Nephron progenitor cell (in vitro differentiated cells): ENCODE data around the gene MAL.

Experiments used
- DNase-seq: peaks from one replicate; pipeline ENCODE4 v3.0.0; 2021
- H3K27ac Mint-ChIP-seq: 2 replicates; pipeline ENCODE4 v1.8.0; 2021; ENCODE audit warnings: mild to moderate bottlenecking, moderate library complexity, mixed read lengths
- H3K27me3 Mint-ChIP-seq: 2 replicates; pipeline ENCODE4 v1.8.0; 2021; ENCODE audit warnings: mild to moderate bottlenecking, low read depth, mixed read lengths; ENCODE audit not compliant: poor library complexity
- H3K36me3 Mint-ChIP-seq: 2 replicates; pipeline ENCODE4 v1.8.0; 2021; ENCODE audit warnings: low read depth, mixed read lengths
- H3K4me1 Mint-ChIP-seq: 2 replicates; pipeline ENCODE4 v1.8.0; 2021; ENCODE audit warnings: mixed read lengths
- H3K4me3 Mint-ChIP-seq: 2 replicates; pipeline ENCODE4 v1.8.0; 2021; ENCODE audit warnings: mild to moderate bottlenecking, moderate library complexity, mixed read lengths
- H3K9me3 Mint-ChIP-seq: 2 replicates; pipeline ENCODE4 v1.8.0; 2021; ENCODE audit warnings: mild to moderate bottlenecking, moderate library complexity, mixed read lengths
- CTCF ChIP-seq: fragments of 200-600 bp; sonication (generic); IDR thresholded peaks from 2 replicates; pipeline ENCODE4 v1.5.0; 2021; ENCODE audit warnings: antibody characterized with exemption

The MAL gene

GRCh38 chr2:95023222-95023597, 2.3 kb upstream of the MAL start:
- Mint-ChIP-seq H3K36me3 (no peaks in the 10 kb centered on the region), H3K9me3 (peaks cover 3% of the 10 kb centered on the region), H3K27ac (no peak overlapping the region), H3K27me3 (peaks cover 85% of the 10 kb centered on the region), H3K4me3 (no peak overlapping the region), H3K4me1 (peaks cover 25% of the 10 kb centered on the region)
- TF ChIP-seq CTCF = no peak
- no peak for DNase-seq

- H3K4me3 Mint-ChIP-seq = no peak overlapping the region
- H3K36me3 Mint-ChIP-seq = no peaks in the 10 kb centered on the region
These were observed 1.1 kb upstream of the MAL start for GRCh38 chr2:95024371-95024770.

GRCh38 chr2:95024960-95025405, 525 bp upstream of the MAL start:
- peaks cover 86% of the 10 kb centered on the region for H3K27me3 Mint-ChIP-seq

More at GRCh38 chr2:95024371-95024770, 1.1 kb upstream of the MAL start:
- Mint-ChIP-seq H3K4me1 (peaks cover 25% of the 10 kb centered on the region), H3K27ac (no peak overlapping the region), H3K27me3 (peaks cover 85% of the 10 kb centered on the region), H3K9me3 (peaks cover 3% of the 10 kb centered on the region)
- no peak for TF ChIP-seq CTCF
- no peak for DNase-seq

GRCh38 chr2:95026471-95027368, 1.2 kb downstream of the MAL start:
- no peak overlapping the region for H3K27ac Mint-ChIP-seq
- H3K36me3 Mint-ChIP-seq = no peaks in the 10 kb centered on the region
- no peak for TF ChIP-seq CTCF
- H3K4me1 Mint-ChIP-seq = peaks cover 17% of the 10 kb centered on the region
- peaks cover 3% of the 10 kb centered on the region for H3K9me3 Mint-ChIP-seq
- peak overlapping the region; percentile 79 for H3K4me3 Mint-ChIP-seq
- peaks cover 93% of the 10 kb centered on the region for H3K27me3 Mint-ChIP-seq
- DNase-seq = no peak

More at GRCh38 chr2:95024960-95025405, 525 bp upstream of the MAL start:
- peaks cover 25% of the 10 kb centered on the region for H3K4me1 Mint-ChIP-seq
- no peak for TF ChIP-seq CTCF
- H3K27ac Mint-ChIP-seq = no peak overlapping the region
- H3K4me3 Mint-ChIP-seq = peak overlapping the region; percentile 54
- peaks cover 3% of the 10 kb centered on the region for H3K9me3 Mint-ChIP-seq
- no peaks in the 10 kb centered on the region for H3K36me3 Mint-ChIP-seq
- peak; percentile 41 for DNase-seq

GRCh38 chr2:95027369-95027720, 1.8 kb downstream of the MAL start:
- no peak for TF ChIP-seq CTCF
- no peaks in the 10 kb centered on the region for H3K36me3 Mint-ChIP-seq
- peaks cover 13% of the 10 kb centered on the region for H3K4me1 Mint-ChIP-seq
- DNase-seq = no peak
- H3K27me3 Mint-ChIP-seq = peaks cover 96% of the 10 kb centered on the region
- peaks cover 3% of the 10 kb centered on the region for H3K9me3 Mint-ChIP-seq
- H3K27ac Mint-ChIP-seq = no peak overlapping the region
- H3K4me3 Mint-ChIP-seq = peak overlapping the region; percentile 64

- no peak for TF ChIP-seq CTCF
- Mint-ChIP-seq H3K36me3 (no peaks in the 10 kb centered on the region), H3K27ac (no peak overlapping the region), H3K4me1 (peaks cover 13% of the 10 kb centered on the region), H3K9me3 (no peaks in the 10 kb centered on the region), H3K4me3 (no peak overlapping the region), H3K27me3 (peaks cover 75% of the 10 kb centered on the region)
- DNase-seq = no peak
These were observed 4.4 kb downstream of the MAL start for GRCh38 chr2:95029898-95030341.
